NB4 (cell line): ENCODE data around the gene HIVEP2.

ENCODE experiments used
- POLR2A ChIP-seq: IDR thresholded peaks from 2 replicates; pipeline ENCODE4 v1.6.1; 2011; ENCODE audit warnings: mild to moderate bottlenecking; ENCODE audit not compliant: insufficient read length; ENCODE audit errors: extremely low read depth
- TF ChIP-seq, protein P1 (sequence below): IDR thresholded peaks from one replicate; pipeline ENCODE4 v1.5.1; 2012; ENCODE audit warnings: low read depth, low read length
- TF ChIP-seq, protein P2 (sequence below): IDR thresholded peaks from 2 replicates; pipeline ENCODE4 v1.6.1; 2011; ENCODE audit warnings: low read depth, low read length

GRCh38 chr6:142713959-142714358 lies 231.0 kb downstream of the HIVEP2 start:
- TF ChIP-seq, protein P1, sequence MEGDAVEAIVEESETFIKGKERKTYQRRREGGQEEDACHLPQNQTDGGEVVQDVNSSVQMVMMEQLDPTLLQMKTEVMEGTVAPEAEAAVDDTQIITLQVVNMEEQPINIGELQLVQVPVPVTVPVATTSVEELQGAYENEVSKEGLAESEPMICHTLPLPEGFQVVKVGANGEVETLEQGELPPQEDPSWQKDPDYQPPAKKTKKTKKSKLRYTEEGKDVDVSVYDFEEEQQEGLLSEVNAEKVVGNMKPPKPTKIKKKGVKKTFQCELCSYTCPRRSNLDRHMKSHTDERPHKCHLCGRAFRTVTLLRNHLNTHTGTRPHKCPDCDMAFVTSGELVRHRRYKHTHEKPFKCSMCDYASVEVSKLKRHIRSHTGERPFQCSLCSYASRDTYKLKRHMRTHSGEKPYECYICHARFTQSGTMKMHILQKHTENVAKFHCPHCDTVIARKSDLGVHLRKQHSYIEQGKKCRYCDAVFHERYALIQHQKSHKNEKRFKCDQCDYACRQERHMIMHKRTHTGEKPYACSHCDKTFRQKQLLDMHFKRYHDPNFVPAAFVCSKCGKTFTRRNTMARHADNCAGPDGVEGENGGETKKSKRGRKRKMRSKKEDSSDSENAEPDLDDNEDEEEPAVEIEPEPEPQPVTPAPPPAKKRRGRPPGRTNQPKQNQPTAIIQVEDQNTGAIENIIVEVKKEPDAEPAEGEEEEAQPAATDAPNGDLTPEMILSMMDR, result no peak
- TF ChIP-seq, protein P2, sequence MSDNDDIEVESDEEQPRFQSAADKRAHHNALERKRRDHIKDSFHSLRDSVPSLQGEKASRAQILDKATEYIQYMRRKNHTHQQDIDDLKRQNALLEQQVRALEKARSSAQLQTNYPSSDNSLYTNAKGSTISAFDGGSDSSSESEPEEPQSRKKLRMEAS, result no peak
- TF ChIP-seq POLR2A, result no peak
